ENCODE results near the gene CEND1. TPM values are rescaled to one million over a fixed set of nuclear protein-coding genes. Genes with fewer than 3 reads are reported as not detected.

Gene CEND1
- total and polyA plus RNA-seq, 8 donors = 0.23 TPM; not detected in 7

- Histone ChIP-seq H3K4me1 (peaks cover 23 to 40% (median 35%) of the 10 kb centered on the region in 4 donors), H3K27me3 (no peaks in the 10 kb centered on the region), H3K36me3 (peaks cover 23 to 48% (median 42%) of the 10 kb centered on the region in 4 donors), H3K9me3 (no peaks in the 10 kb centered on the region), H3K4me3 (peak overlapping the region in 2 of 4 donors; percentile 83 to 98), H3K27ac (peak overlapping the region in 4 of 5 donors; percentile 7 to 98 (median 98))
- DNase-seq = no peak
- 41 to 55% (median 47%) methylated on average over 7 to 14 of the region's 14 CpGs for WGBS, 5 donors
- intact Hi-C loops (cut with DNase I; ENCODE audit: low total_unique reads) = no loop called here
- TF ChIP-seq EP300 (IDR thresholded peaks at IDR 0.05) (no peak), POLR2A (IDR thresholded peaks at IDR 0.05) (no peak), POLR2AphosphoS5 (IDR thresholded peaks at IDR 0.05) (no peak), CTCF (IDR thresholded peaks at IDR 0.05) (no peak)
These were observed 21.8 kb upstream of the CEND1 start for GRCh38 chr11:811446-812245.

- TF ChIP-seq CTCF (IDR thresholded peaks at IDR 0.05) (peak in 1 of 7 experiments; percentile 15), EP300 (IDR thresholded peaks at IDR 0.05) (no peak), POLR2A (IDR thresholded peaks at IDR 0.05) (peak in 1 of 4 donors; percentile 42), POLR2AphosphoS5 (IDR thresholded peaks at IDR 0.05) (no peak)
- Histone ChIP-seq H3K4me3 (peak overlapping the region; percentile 83 to 98 (median 92)), H3K36me3 (peaks cover 23 to 40% (median 37%) of the 10 kb centered on the region in 4 donors), H3K9me3 (no peaks in the 10 kb centered on the region), H3K27ac (peak overlapping the region; percentile 89 to 99 (median 98)), H3K27me3 (no peaks in the 10 kb centered on the region), H3K4me1 (peaks cover 33 to 50% (median 44%) of the 10 kb centered on the region in 4 donors)
- 0 to 1% (median 0%) methylated on average over 18 to 55 of the region's 55 CpGs for WGBS, 5 donors
- no peak for DNase-seq
- intact Hi-C loops (cut with DNase I; ENCODE audit: low total_unique reads) = no loop called here
These were observed 20.2 kb upstream of the CEND1 start for GRCh38 chr11:810040-810567.

- TF ChIP-seq CTCF (IDR thresholded peaks at IDR 0.05) (no peak), POLR2A (IDR thresholded peaks at IDR 0.05) (peak in 2 of 4 donors; percentile 55 to 85), EP300 (IDR thresholded peaks at IDR 0.05) (peak; percentile 59), POLR2AphosphoS5 (IDR thresholded peaks at IDR 0.05) (peak; percentile 95 to 98 (median 98))
- 0 to 1% (median 1%) methylated on average over 1 to 81 of the region's 81 CpGs for WGBS, 5 donors
- Histone ChIP-seq H3K4me1 (peaks cover 37 to 56% (median 50%) of the 10 kb centered on the region in 4 donors), H3K9me3 (no peaks in the 10 kb centered on the region), H3K27ac (peak within 1 kb of the TSS; percentile 89 to 99 (median 98)), H3K27me3 (no peaks in the 10 kb centered on the region), H3K4me3 (peak within 1 kb of the TSS; percentile 83 to 98 (median 92)), H3K36me3 (peaks cover 23 to 34% (median 32%) of the 10 kb centered on the region in 4 donors)
- intact Hi-C loops (cut with DNase I; ENCODE audit: low total_unique reads) = no loop called here
- peak; percentile 99 for DNase-seq
These were observed 19.6 kb upstream of the CEND1 start, which contains the start of gene RPLP2 for GRCh38 chr11:809287-810039. RPLP2 (plus strand) TSS chr11:809967; CDS start chr11:810235, 268 bp downstream.

All from stomach (tissue), 9 donors.